Keratinocyte (primary cell): ENCODE data around the gene SMYD3. TPM values are rescaled to one million over a fixed set of nuclear protein-coding genes. Genes with fewer than 3 reads are reported as not detected.
A peak's percentile ranks its signal among the peaks of the same experiment; 100 is the strongest.

Experiments
- DNase-seq: peaks from one replicate; pipeline ENCODE4 v3.0.0-alpha.2; 2011; ENCODE audit warnings: low read depth, missing footprints, low spot score
- FAIRE-seq: peaks from 2 replicates; lab custom pipeline; 2011; peaks lifted over from hg19 to GRCh38; lab: Jason Lieb, UNC
- H2AFZ ChIP-seq: 2 replicates; pipeline ENCODE4 v1.6.0; 2012; ENCODE audit warnings: low read length, control low read depth, inconsistent platforms; ENCODE audit not compliant: control insufficient read depth
- H3K27ac ChIP-seq: 2 replicates; pipeline ENCODE4 v1.5.1; 2011; ENCODE audit warnings: low read length; ENCODE audit not compliant: control insufficient read depth, insufficient read depth
- H3K27me3 ChIP-seq: 3 replicates; pipeline ENCODE4 v1.6.0; 2011; ENCODE audit warnings: low read length; ENCODE audit not compliant: control insufficient read depth, insufficient read depth; ENCODE audit errors: extremely low read depth
- H3K36me3 ChIP-seq, 2 experiments: 2 replicates in 1 of 2; 3 replicates in 1 of 2; pipeline ENCODE4 v1.5.1; 2011; ENCODE audit warnings: low read length in 2 of 2, mild to moderate bottlenecking in 1 of 2; ENCODE audit not compliant: control insufficient read depth in 2 of 2, insufficient read depth in 2 of 2; ENCODE audit errors: extremely low read depth in 1 of 2
- H3K4me1 ChIP-seq: 3 replicates; pipeline ENCODE4 v1.5.1; 2011; ENCODE audit warnings: low read length; ENCODE audit not compliant: control insufficient read depth, insufficient read depth; ENCODE audit errors: extremely low read depth
- H3K4me2 ChIP-seq: 3 replicates; pipeline ENCODE4 v1.6.0; 2011; ENCODE audit warnings: low read depth, low read length; ENCODE audit not compliant: control insufficient read depth, insufficient read depth; ENCODE audit errors: extremely low read depth
- H3K4me3 ChIP-seq, 3 experiments: fragments of 200-600 bp in 1 of 3; sonication (generic) in 1 of 3; 2 replicates in 2 of 3; 3 replicates in 1 of 3; pipeline ENCODE4 v1.5.1; 2011 to 2016; ENCODE audit warnings: low read length in 3 of 3, mild to moderate bottlenecking in 3 of 3, control low read depth in 2 of 3, inconsistent platforms in 1 of 3, low read depth in 1 of 3, mixed read lengths in 1 of 3, mixed run types in 1 of 3, moderate library complexity in 1 of 3; ENCODE audit not compliant: control insufficient read depth in 2 of 3, insufficient read depth in 2 of 3; ENCODE audit errors: extremely low read depth in 1 of 3
- H3K79me2 ChIP-seq: 2 replicates; pipeline ENCODE4 v1.6.0; 2012; ENCODE audit warnings: low read length; ENCODE audit not compliant: control insufficient read depth, insufficient read depth
- H3K9ac ChIP-seq: 3 replicates; pipeline ENCODE4 v1.6.0; 2011; ENCODE audit warnings: low read length; ENCODE audit not compliant: control insufficient read depth, insufficient read depth; ENCODE audit errors: extremely low read depth
- H3K9me1 ChIP-seq: 3 replicates; pipeline ENCODE4 v1.6.0; 2011; ENCODE audit warnings: low read length; ENCODE audit not compliant: control insufficient read depth, insufficient read depth; ENCODE audit errors: extremely low read depth
- H3K9me3 ChIP-seq: 2 replicates; pipeline ENCODE4 v1.5.1; 2012; ENCODE audit warnings: low read depth, low read length; ENCODE audit not compliant: control insufficient read depth
- H4K20me1 ChIP-seq: 3 replicates; pipeline ENCODE4 v1.6.0; 2011; ENCODE audit warnings: low read length; ENCODE audit not compliant: control insufficient read depth, insufficient read depth; ENCODE audit errors: extremely low read depth
- CTCF ChIP-seq, 3 experiments: IDR thresholded peaks in 1 of 3; conservative IDR thresholded peaks in 1 of 3; optimal IDR thresholded peaks in 1 of 3; 2 replicates in 2 of 3; 3 replicates in 1 of 3; pipeline versions ENCODE3 to v1.5.1; 2011; ENCODE audit warnings: low read length in 3 of 3, mild to moderate bottlenecking in 3 of 3, moderate library complexity in 2 of 3, control low read depth in 1 of 3, inconsistent platforms in 1 of 3; ENCODE audit not compliant: insufficient read depth in 2 of 3; ENCODE audit errors: extremely low read depth in 1 of 3
- EZH2 ChIP-seq: IDR thresholded peaks from one replicate; pipeline ENCODE4 v1.6.1; 2012; ENCODE audit warnings: inconsistent platforms, mild to moderate bottlenecking, low read length, moderate library complexity
- dilution Hi-C: fragments of 300-500 bp; cut with MboI; formaldehyde crosslinking; loops from one replicate; pipeline ENCODE4 v1.7.0; 2020; ENCODE audit warnings: low sequenced_read_pairs; ENCODE audit not compliant: extremely low pct_ligation_motif_present
- polyA plus RNA-seq, 5 experiments: library from polyadenylated mRNA; depleted of rRNA in 3 of 5; stranded (reverse) in 3 of 5; stranded (forward) in 1 of 5; unstranded in 1 of 5; fragments of >200 nt; gene quantifications; 1 replicate in 1 of 5; 2 replicates in 3 of 5; 3 replicates in 1 of 5; pipeline versions ENCODE4 v1.2.1 to v1.2.3, GENCODE V29; 2011 to 2012; ENCODE audit warnings: missing spikeins in 2 of 5, low read depth in 1 of 5, low replicate concordance in 1 of 5

Gene SMYD3
- polyA plus RNA-seq, 1 donor (not counting 4 experiments of a cell fraction or from before 2014, with no cell fraction given) = 31.0 TPM

GRCh38 chr1:245875581-245876261 lies 631.4 kb downstream of the SMYD3 start:
- no peak overlapping the region for H3K27ac ChIP-seq
- TF ChIP-seq CTCF (optimal IDR thresholded peaks at IDR 0.05 in 1 of 3, IDR thresholded peaks at IDR 0.05 in 1 of 3, conservative IDR thresholded peaks at IDR 0.05 in 1 of 3; ENCODE audit: extremely low read depth in 1 of 3, insufficient read depth in 2 of 3, low read length in 3 of 3) (no peak), EZH2 (no peak)
- FAIRE-seq = no peak

GRCh38 chr1:245874942-245875580 lies 632.0 kb downstream of the SMYD3 start:
- dilution Hi-C loops = no loop called here
- Histone ChIP-seq H3K4me3 (no peak overlapping the region), H3K27ac (no peak overlapping the region), H2AFZ (peak overlapping the region; percentile 25), H3K4me1 (peaks cover 7% of the 10 kb centered on the region), H3K9me1 (no peaks in the 10 kb centered on the region), H3K27me3 (no peaks in the 10 kb centered on the region), H4K20me1 (no peaks in the 10 kb centered on the region), H3K79me2 (no peaks in the 10 kb centered on the region), H3K9ac (no peak overlapping the region), H3K36me3 (no peaks in the 10 kb centered on the region), H3K9me3 (no peaks in the 10 kb centered on the region), H3K4me2 (peak overlapping the region; percentile 69)
- peak; percentile 17 for DNase-seq
- TF ChIP-seq EZH2 (no peak), CTCF (optimal IDR thresholded peaks at IDR 0.05 in 1 of 3, IDR thresholded peaks at IDR 0.05 in 1 of 3, conservative IDR thresholded peaks at IDR 0.05 in 1 of 3; ENCODE audit: extremely low read depth in 1 of 3, insufficient read depth in 2 of 3, low read length in 3 of 3) (no peak)
- peak; percentile 20 for FAIRE-seq

More at GRCh38 chr1:245875581-245876261, 631.4 kb downstream of the SMYD3 start:
- Histone ChIP-seq H3K9me1 (no peaks in the 10 kb centered on the region), H2AFZ (no peak overlapping the region), H3K4me2 (no peak overlapping the region), H3K27me3 (no peaks in the 10 kb centered on the region), H3K4me1 (peaks cover 7% of the 10 kb centered on the region), H3K9me3 (no peaks in the 10 kb centered on the region), H3K79me2 (no peaks in the 10 kb centered on the region), H3K9ac (no peak overlapping the region), H4K20me1 (no peaks in the 10 kb centered on the region), H3K36me3 (no peaks in the 10 kb centered on the region), H3K4me3 (no peak overlapping the region)
- dilution Hi-C loops = no loop called here
- no peak for DNase-seq
